AG09319 (cell line): Measurements from ENCODE around the gene PLIN3.

Experiments used
- DNase-seq: peaks from one replicate; pipeline ENCODE4 v3.0.0-alpha.2; 2010; ENCODE audit warnings: low read depth; ENCODE audit errors: extremely low read depth
- TF ChIP-seq, protein P1 (sequence below): IDR thresholded peaks from 2 replicates; pipeline ENCODE4 v1.5.1; 2011; ENCODE audit warnings: low read depth, mild to moderate bottlenecking, inconsistent platforms, low read length, moderate library complexity

Gene PLIN3

GRCh38 chr19:4910594-4911281 lies 43.3 kb upstream of the PLIN3 start:
- DNase-seq = no peak

DNA sequence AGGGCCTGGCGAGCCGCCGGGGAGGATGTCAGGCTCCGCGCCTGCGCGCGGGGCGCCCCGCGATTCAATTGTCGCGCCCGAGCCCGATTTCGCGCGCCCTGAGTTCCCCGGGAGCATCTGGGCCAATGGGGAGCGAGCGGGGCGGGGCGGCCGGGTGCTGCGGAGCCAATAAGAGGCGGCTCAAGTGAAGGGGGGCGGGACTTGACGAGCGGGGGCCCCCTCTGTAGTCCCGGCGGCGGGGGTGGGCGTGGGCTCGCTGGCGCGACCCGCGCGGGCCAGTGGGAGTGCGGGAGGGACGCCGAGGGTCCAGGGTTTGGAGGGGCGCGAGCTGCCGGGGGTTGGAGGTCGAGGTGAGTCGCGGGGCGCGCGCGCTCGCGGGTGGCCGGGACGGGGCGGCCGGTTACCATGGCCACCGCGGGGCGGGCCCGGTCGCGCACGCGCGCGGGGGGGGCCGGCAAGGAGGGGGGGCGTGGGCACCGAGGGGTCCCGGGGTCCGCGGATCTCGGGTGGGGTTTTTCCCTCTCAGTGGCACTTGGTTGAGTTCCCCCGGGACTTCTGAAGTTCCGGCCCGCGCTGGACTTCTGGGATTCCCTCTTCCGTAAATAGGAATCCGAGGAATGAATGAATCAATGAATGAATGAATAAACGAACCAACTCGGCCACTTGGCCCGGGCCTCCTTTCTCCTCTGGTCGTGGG lies 42.6 kb upstream of the PLIN3 start:
- TF ChIP-seq, protein P1, sequence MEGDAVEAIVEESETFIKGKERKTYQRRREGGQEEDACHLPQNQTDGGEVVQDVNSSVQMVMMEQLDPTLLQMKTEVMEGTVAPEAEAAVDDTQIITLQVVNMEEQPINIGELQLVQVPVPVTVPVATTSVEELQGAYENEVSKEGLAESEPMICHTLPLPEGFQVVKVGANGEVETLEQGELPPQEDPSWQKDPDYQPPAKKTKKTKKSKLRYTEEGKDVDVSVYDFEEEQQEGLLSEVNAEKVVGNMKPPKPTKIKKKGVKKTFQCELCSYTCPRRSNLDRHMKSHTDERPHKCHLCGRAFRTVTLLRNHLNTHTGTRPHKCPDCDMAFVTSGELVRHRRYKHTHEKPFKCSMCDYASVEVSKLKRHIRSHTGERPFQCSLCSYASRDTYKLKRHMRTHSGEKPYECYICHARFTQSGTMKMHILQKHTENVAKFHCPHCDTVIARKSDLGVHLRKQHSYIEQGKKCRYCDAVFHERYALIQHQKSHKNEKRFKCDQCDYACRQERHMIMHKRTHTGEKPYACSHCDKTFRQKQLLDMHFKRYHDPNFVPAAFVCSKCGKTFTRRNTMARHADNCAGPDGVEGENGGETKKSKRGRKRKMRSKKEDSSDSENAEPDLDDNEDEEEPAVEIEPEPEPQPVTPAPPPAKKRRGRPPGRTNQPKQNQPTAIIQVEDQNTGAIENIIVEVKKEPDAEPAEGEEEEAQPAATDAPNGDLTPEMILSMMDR = no peak
- peak; percentile 65 for DNase-seq

More at GRCh38 chr19:4910594-4911281, 43.3 kb upstream of the PLIN3 start:
- TF ChIP-seq, protein P1 = no peak

DNA sequence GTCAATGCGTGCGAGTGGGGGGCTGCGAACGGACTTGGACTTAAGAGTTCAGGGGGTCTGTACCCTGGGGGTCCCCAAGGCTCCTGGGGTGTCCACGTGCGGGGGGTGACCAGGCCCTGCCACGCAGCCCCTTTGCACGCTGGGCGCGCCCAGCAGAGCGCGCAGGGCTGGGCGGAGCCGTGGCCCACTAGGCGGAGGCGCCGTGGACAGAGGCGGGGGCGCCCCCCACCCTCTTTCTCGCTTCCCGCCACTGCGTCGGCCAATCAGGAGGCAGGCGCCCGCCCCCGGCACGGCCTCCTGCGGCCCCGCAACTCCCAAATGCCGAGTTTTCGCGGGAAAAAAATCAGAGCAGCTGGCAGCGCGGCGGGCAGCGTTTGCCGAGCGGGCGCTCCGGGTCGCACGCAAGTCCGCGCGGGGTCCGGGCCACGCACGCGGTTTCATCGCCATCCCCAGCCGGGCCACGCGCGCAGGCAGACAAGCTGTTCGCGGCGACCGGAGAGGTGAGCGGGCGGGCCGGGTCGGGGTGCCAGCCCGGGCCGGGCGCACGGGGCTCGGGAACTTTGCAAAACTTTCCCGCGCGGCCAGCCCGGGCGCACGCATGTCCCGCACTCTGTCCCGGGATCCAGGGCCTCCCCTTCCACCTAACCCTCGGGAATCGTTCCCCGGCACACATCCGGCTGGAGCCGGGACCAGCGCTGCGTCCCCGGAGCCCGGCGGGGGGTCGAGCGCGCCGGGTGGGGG lies 41.9 kb upstream of the PLIN3 start, which contains the start of gene UHRF1:
TSS of gene UHRF1 (plus strand) at position 346 of the 741 bp plus-strand sequence. CDS start 1,385 bp downstream, outside the sequence.
- no peak for DNase-seq
- TF ChIP-seq, protein P1 = no peak

- no peak for DNase-seq
- TF ChIP-seq, protein P1 = no peak
Measured at GRCh38 chr19:4908781-4909155, 41.3 kb upstream of the PLIN3 start.

DNA sequence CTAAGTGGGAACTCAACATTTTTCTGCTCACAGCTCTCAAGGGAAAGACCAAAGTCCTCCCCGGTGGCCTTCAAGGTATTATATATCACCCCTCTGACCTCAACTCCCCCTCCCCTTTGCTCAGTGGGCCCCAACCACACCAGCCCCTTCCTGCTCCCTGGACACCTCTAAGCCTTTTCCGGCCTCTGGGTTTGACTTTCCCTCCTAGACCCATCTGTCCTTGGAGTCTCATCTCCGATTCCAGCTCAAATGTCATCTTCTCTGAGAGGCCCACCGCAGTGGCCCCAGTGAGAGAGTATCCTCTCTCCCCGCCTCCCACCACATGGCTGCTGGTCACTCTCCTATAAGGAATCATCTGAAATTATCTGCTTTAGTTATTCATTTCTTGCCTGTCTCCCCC lies 40.9 kb upstream of the PLIN3 start:
- no peak for DNase-seq
- TF ChIP-seq, protein P1 = no peak

DNA sequence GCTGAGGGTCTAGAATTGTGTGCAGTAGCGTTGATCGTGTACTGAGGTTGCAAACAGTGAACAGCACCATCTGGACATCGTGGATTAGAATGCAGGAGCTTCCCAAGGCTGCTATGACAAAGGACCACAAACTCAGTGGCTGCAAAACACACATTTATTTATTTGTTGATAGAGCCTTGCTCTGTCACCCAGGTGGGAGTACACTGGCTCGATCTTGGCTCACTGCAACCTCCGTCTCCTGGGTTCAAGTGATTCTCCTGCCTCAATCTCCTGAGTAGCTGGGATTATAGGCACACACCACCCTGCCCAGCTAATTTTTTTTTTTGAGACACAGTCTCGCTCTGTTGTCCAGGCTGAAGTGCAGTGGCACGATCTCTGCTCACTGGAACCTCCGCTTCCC lies 39.5 kb upstream of the PLIN3 start:
- TF ChIP-seq, protein P1 = no peak
- DNase-seq = no peak

- TF ChIP-seq, protein P1 = no peak
- DNase-seq = no peak
Measured at GRCh38 chr19:4904481-4904880, 37.0 kb upstream of the PLIN3 start.
